Natural killer cell treated with Interleukin-12 subunit alpha and Interleukin-12 subunit beta and Interleukin-15 and Interleukin-18, amount 100 ng/mL, for 72 hours (primary cell): ENCODE results near the gene VMP1. TPM values are rescaled to one million over a fixed set of nuclear protein-coding genes. Genes with fewer than 3 reads are reported as not detected.
"Not testable (repeated sequence)": the region's sequence is repeated elsewhere in the genome, so short reads cannot be mapped to it uniquely, and the experiment has no call there.

Source experiments
- ATAC-seq, 2 donors: fragments of 150-1000 bp; cut with Tn5 transposase in 1 of 2; sonication (Bioruptor Pico), chemical (Tn5 transposase) in 1 of 2; 2 replicates each; pipeline ENCODE4 v1.10.0; 2021
- DNase-seq: peaks from one replicate; pipeline ENCODE4 v3.0.0; 2022; ENCODE audit warnings: low spot score
- H3K27ac Mint-ChIP-seq, 2 donors: 1 replicate in 1 of 2; 2 replicates in 1 of 2; pipeline ENCODE4 v1.8.0; 2022; ENCODE audit warnings: mixed read lengths in 2 of 2, mild to moderate bottlenecking in 1 of 2, moderate library complexity in 1 of 2
- H3K27me3 Mint-ChIP-seq, 2 donors: 1 replicate in 1 of 2; 2 replicates in 1 of 2; pipeline ENCODE4 v1.8.0; 2022; ENCODE audit warnings: mixed read lengths in 2 of 2
- H3K36me3 Mint-ChIP-seq: one replicate; pipeline ENCODE4 v1.8.0; 2022; ENCODE audit warnings: mixed read lengths
- H3K4me1 Mint-ChIP-seq, 2 donors: 1 replicate in 1 of 2; 2 replicates in 1 of 2; pipeline ENCODE4 v1.8.0; 2022; ENCODE audit warnings: low read depth in 2 of 2, mixed read lengths in 2 of 2, mild to moderate bottlenecking in 1 of 2
- H3K4me3 Mint-ChIP-seq: one replicate; pipeline ENCODE4 v1.8.0; 2022; ENCODE audit warnings: mixed read lengths
- H3K9me3 Mint-ChIP-seq: 2 replicates; pipeline ENCODE4 v1.8.0; 2022; ENCODE audit warnings: mixed read lengths
- total RNA-seq, 2 donors: library from RNA; stranded (reverse); gene quantifications; one replicate each; pipeline ENCODE4 v1.2.3, GENCODE V29; 2022

The VMP1 gene
- total RNA-seq, 2 donors from 2014 or later: 225 to 292 TPM

DNA sequence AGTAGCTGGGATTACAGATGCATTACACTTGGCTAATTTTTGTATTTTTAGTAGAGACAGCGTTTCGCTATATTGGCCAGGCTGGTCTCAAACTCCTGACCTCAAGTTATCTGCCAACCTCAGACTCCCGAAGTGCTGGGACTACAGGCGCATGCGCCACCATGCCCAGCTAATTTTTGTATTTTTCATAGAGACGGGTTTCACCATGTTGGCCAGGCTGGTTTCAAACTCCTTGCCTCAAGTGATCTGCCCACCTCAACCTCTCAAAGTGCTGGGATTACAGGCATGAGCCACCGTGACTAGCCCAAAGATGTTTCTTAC lies 145.4 kb downstream of the VMP1 start:
- H3K27me3 Mint-ChIP-seq, ATAC-seq, DNase-seq, H3K9me3 Mint-ChIP-seq, H3K36me3 Mint-ChIP-seq: not testable (repeated sequence)
- peaks cover 36 to 41% of the 10 kb centered on the region in 2 donors for H3K4me1 Mint-ChIP-seq
- H3K27ac Mint-ChIP-seq: peak overlapping the region; percentile 74 to 82
- peak overlapping the region; percentile 37 for H3K4me3 Mint-ChIP-seq

DNA sequence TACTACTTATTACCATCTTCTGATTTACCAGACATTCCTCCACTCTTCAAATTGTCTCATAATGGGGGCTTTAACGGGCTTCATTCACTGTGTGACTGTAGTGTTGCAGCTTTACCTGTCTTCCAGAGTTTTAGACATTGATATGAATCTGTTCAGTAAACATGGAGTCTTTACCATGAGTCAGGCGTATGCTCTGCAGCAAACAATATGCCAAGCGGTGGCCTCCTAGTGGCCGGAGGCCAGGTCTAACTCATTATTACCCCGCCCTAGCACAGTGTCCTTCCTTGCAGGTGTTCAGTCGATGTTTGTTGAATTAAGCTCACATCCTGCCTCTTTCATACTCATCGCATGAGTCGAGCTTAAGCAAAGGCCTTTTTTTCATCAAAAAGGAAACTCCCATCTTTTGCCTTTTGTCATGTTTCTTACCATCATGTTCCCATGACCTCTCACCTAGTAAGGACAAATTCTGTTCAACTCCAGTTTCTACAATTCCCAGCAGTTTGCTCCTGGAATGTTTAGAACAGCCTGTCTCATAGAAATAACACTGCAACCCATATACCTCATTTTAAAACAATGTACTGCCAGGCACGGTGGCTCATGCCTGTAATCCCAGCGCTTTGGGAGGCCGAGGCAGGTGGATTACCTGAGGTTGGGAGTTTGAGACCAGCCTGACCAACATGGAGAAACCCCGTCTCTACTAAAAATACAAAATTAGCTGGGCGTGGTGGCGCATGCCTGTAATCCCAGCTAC lies 145.9 kb downstream of the VMP1 start:
- Mint-ChIP-seq H3K4me3 (peak overlapping the region; percentile 37), H3K9me3 (no peaks in the 10 kb centered on the region), H3K27ac (peak overlapping the region; percentile 74 to 82), H3K27me3 (no peaks in the 10 kb centered on the region), H3K4me1 (peaks cover 34 to 39% of the 10 kb centered on the region in 2 donors), H3K36me3 (peaks cover 5% of the 10 kb centered on the region)
- peak in 1 of 2 donors; percentile 55 for ATAC-seq
- no peak for DNase-seq

DNA sequence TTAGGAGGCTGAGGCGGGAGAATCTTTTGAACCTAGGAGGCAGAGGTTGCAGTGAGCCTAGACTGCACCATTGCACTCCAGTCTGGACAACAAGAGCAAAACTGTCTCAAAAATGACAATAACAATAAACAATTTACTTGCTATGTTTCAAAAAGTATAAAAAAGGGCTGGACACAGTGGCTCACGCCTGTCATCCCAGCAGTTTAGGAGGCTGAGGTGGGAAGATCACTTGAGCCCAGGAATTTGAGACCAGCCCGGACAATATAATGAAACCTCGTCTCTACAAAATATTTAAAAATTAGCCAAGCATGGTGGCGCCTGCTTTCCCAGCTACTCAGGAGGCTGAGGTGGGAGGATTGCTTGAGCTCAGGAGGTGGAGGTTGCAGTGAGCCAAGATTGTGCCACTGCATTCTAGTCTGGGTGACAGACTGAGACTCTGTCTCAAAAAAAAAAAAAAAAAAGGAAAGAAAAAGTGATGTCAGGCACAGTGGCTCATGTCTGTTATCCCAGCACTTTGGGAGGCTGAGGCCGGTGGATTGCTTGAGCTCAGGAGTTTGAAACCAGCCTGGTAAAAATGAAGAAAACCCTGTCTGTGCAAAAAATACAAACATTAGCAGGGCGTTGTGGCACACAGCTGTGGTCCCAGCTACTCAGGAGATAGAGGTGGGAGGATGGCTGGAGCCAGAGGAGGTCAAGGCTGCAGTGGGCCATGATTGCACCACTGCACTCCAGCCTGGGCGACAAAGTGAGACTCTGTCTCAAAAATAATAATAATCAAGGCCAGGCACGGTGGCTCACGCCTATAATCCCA lies 146.7 kb downstream of the VMP1 start:
- H3K27me3 Mint-ChIP-seq, ATAC-seq, DNase-seq, H3K4me3 Mint-ChIP-seq, H3K36me3 Mint-ChIP-seq, H3K9me3 Mint-ChIP-seq: not testable (repeated sequence)
- Mint-ChIP-seq H3K4me1 (peaks cover 26 to 33% of the 10 kb centered on the region in 2 donors), H3K27ac (peak overlapping the region; percentile 74 to 82)

DNA sequence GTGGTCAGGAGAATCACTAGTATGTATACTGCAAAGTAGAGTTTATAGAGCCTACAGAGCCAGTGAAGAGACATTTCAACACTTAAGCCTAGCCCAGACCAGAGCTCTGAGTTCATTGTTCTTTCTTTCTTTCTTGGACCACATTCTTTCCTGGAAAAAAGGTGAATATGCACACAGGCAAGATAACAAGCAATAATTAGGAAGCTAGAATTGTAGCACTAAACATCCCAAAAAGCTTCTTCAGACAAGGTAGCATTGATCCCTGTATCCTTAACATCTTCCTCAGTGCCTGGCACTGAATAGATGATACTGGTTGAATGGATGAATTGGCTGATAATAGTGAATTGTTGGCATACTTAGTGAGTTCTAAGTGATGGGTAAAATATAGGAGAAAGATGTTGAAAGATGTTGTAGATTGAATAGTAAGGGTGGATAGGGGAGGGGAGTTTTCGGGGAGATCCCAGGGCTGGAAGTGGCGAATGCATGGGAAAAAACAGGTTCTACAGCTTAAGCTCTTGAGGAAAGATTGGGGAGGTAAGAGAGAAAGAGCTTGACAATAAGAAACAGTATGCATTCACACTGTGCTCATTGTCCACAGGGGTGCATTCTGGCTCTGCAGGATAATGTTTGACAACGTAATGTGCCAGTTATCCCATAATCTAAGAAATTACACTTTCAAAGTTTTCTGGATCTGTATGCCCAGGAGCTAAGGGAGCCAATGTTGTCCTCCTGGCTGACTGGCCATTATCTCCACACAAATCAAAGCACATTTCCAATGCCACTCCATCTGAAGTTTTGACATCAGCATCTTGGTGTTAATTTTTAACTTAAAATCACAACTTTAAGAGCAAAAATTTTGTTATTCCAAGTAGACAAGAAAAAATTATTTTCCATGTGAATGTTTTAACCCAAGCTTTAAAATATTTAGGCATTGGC lies 149.7 kb downstream of the VMP1 start:
- DNase-seq: no peak
- Mint-ChIP-seq H3K36me3 (peaks cover 5% of the 10 kb centered on the region), H3K4me1 (peaks cover 20 to 21% of the 10 kb centered on the region in 2 donors), H3K27ac (peak overlapping the region; percentile 17 to 50), H3K9me3 (no peaks in the 10 kb centered on the region), H3K4me3 (no peak overlapping the region), H3K27me3 (no peaks in the 10 kb centered on the region)
- no peak for ATAC-seq

DNA sequence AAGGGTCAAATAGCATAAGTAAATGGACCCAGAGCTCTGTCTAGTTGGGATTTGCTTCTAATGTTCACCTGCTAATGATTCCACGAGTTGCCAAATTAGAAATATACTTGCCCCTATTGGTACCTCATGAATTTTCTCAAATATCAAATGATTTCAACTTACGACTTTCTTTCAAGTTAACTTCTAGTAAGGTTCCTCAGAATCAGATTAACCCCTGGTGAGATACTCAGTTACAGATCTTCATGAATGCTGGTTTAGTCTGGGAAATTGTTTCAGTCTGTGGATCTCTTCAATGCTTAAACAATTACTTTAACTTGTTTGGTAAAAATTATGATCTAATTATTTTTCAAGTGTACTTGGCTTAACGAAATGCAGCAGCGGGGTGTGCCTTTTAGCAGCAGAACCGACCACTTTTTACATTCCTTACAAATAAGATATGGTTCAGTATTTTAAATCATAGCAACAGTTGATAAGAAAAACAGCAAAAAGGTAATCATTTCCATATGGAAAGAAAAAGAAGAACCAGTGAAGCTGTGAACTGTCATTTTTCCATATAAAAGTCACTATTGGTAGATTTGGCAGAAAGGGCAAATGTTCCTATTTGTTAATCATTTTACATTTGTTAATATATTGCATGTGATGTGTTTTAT lies 150.8 kb downstream of the VMP1 start:
- H3K4me1 Mint-ChIP-seq: peaks cover 15% of the 10 kb centered on the region in 2 donors
- no peak for DNase-seq
- no peak overlapping the region for H3K4me3 Mint-ChIP-seq
- ATAC-seq: no peak
- no peaks in the 10 kb centered on the region for H3K9me3 Mint-ChIP-seq
- H3K27ac Mint-ChIP-seq: peak overlapping the region in 1 of 2 donors; percentile 50
- peaks cover 2% of the 10 kb centered on the region for H3K36me3 Mint-ChIP-seq
- H3K27me3 Mint-ChIP-seq: no peaks in the 10 kb centered on the region

DNA sequence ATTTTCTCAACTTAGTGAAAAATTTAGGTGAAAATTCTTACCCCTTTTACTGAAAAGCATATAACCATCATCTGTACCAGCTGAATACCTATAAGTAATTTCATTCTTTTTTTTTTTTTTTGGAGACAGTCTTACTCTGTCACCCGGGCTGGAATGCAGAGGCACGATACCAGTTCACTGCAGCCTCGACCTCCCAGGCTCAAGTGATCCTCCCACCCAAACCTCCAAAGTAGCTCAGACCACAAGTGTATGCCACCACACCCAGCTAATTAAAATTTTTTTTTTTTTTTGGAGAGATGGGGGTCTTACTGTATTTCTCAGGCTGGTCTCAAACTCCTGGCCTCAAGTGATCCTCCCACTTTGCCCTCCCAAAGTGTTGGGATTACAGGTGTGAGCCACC lies 151.5 kb downstream of the VMP1 start:
- H3K4me1 Mint-ChIP-seq: peaks cover 11% of the 10 kb centered on the region in 2 donors
- H3K4me3 Mint-ChIP-seq: no peak overlapping the region
- no peaks in the 10 kb centered on the region for H3K36me3 Mint-ChIP-seq
- no peaks in the 10 kb centered on the region for H3K9me3 Mint-ChIP-seq
- peak overlapping the region; percentile 28 to 50 for H3K27ac Mint-ChIP-seq
- ATAC-seq: no peak
- no peak for DNase-seq
- H3K27me3 Mint-ChIP-seq: no peaks in the 10 kb centered on the region

DNA sequence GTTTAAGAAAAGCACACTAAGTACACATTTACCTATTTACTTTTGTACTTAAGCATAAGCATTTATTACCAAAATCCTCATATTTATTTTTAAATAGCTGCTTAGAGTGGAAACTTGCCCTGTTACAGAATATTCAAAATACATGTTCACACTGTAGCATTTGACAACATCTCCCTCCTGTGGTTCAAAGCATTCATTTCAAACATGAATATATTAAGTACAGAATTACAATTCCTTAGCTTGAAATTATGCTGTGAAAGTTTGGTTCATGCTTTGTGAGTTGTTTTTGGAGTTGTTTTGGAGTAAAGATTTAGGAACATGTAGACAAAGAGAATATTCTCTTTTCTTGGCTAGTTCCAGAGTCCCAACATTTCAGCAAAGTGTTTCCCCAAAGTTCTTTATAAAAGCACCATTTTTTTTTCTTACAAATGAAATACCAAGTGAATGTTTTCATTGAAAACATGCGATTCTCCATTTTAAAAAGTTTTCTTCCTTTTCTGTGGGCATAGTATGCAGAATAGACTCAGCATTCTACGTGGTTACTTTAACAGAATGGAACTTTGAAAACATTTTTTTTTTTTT lies 152.1 kb downstream of the VMP1 start:
- no peak for DNase-seq
- Mint-ChIP-seq H3K27me3 (no peaks in the 10 kb centered on the region), H3K9me3 (no peaks in the 10 kb centered on the region), H3K27ac (peak overlapping the region; percentile 28 to 50), H3K4me3 (no peak overlapping the region), H3K4me1 (peaks cover 11% of the 10 kb centered on the region in 2 donors), H3K36me3 (no peaks in the 10 kb centered on the region)
- ATAC-seq: peak; percentile 62 to 69

DNA sequence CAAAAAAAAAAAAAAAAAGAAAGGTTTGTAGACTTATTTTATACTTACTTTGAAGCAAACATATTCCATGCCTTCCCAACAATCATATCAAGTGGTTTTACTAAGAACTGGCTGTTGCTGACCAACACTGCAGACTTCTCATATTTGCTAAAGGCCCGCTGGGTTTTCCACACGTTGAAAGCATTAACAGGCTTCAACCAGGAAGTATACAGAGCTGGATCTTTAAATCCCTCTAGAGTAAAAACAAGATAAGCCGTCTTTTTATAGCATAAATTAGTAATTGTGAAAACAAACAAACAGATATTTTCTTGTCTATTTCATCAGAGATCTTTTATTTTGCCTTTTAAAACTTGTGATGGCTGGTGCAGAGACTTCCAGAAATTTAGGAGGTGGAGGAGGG lies 156.2 kb downstream of the VMP1 start:
- DNase-seq (no peak), ATAC-seq (no peak)
- Mint-ChIP-seq H3K4me3 (no peak overlapping the region), H3K27ac (no peak overlapping the region), H3K9me3 (no peaks in the 10 kb centered on the region), H3K27me3 (no peaks in the 10 kb centered on the region), H3K4me1 (no peaks in the 10 kb centered on the region), H3K36me3 (no peaks in the 10 kb centered on the region)

DNA sequence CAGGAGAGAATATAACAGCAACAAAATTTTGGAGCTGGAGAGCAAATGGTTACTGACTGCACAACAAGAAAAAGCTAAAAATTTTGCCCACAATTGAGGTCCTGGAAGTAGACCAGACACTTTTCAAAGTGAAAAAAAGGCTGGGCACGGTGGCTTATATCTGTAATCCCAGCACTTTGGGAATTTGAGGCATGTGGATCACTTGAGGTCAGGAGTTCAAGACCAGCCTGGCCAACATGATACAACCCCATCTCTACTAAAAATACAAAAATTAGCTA lies 162.4 kb downstream of the VMP1 start:
- ATAC-seq (no peak), DNase-seq (no peak)
- no peaks in the 10 kb centered on the region for H3K27me3 Mint-ChIP-seq
- H3K4me1 Mint-ChIP-seq: no peaks in the 10 kb centered on the region
- H3K9me3 Mint-ChIP-seq: no peaks in the 10 kb centered on the region
- no peak overlapping the region for H3K27ac Mint-ChIP-seq
- peaks cover 6% of the 10 kb centered on the region for H3K36me3 Mint-ChIP-seq
- H3K4me3 Mint-ChIP-seq: no peak overlapping the region

DNA sequence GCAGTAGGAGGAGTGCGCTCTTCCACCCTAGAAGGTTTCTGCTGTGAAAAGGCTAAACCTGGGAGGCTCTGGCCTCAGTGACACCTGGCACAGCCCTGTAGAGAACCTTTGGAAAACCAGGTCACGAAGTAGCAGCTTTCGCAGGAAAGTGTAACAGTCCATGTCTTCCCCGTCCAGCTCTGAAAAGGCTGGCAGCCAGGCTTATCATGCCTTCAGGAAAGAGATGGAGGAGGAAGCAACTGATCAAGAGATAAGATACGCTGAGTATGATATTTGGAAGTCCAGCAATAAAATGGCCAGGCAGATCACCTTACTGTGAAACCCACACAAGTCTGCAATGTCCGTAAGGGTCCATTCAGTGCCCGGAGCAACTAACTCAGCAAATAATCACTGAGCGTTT lies 163.0 kb downstream of the VMP1 start:
- Mint-ChIP-seq H3K27ac (no peak overlapping the region), H3K4me1 (no peaks in the 10 kb centered on the region), H3K36me3 (peaks cover 6% of the 10 kb centered on the region), H3K9me3 (no peaks in the 10 kb centered on the region), H3K27me3 (no peaks in the 10 kb centered on the region), H3K4me3 (no peak overlapping the region)
- no peak for ATAC-seq
- DNase-seq: no peak

DNA sequence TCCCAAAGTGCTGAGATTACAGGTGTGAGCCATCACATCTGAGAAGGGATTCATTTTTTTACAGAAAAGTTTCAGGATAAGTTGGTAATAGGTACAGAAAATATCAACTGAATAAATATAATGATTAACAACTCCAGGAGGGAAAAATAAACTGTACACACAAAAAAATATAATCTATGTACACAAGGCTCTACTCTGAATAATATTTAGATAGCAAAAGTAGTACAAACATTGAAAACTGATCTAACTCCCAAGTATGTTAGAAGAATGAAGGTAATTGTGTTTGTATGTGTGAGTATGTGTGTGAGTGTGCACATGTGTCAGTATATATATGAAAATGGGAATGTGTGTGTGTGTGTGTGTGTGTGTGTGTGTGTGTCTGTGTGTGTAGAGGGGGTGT lies 164.9 kb downstream of the VMP1 start:
- peaks cover 0 to 2% of the 10 kb centered on the region in 2 donors for H3K4me1 Mint-ChIP-seq
- no peaks in the 10 kb centered on the region for H3K9me3 Mint-ChIP-seq
- DNase-seq: no peak
- H3K27ac Mint-ChIP-seq: peak overlapping the region in 1 of 2 donors; percentile 58
- H3K36me3 Mint-ChIP-seq: peaks cover 9% of the 10 kb centered on the region
- no peak for ATAC-seq
- H3K27me3 Mint-ChIP-seq: no peaks in the 10 kb centered on the region
- no peak overlapping the region for H3K4me3 Mint-ChIP-seq

DNA sequence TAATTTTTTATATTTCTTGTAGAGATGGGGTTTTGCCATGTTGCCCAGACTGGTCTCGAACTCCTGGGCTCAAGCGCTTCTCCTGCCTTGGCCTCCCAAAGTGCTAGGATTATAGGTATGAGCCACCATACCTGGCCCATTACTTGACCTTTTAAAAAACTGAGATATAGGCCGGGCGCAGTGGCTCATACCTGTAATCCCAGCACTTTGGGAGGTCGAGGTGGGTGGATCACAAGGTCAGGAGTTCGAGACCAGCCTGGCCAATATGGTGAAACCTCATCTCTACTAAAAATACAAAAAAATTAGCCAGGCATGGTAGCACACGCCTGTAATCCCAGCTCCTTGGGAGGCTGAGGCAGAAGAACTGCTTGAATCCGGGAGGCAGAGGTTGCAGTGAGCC lies 166.0 kb downstream of the VMP1 start:
- H3K4me1 Mint-ChIP-seq, H3K27ac Mint-ChIP-seq, H3K27me3 Mint-ChIP-seq, H3K9me3 Mint-ChIP-seq, DNase-seq, H3K4me3 Mint-ChIP-seq, ATAC-seq: not testable (repeated sequence)
- H3K36me3 Mint-ChIP-seq: peaks cover 17% of the 10 kb centered on the region

DNA sequence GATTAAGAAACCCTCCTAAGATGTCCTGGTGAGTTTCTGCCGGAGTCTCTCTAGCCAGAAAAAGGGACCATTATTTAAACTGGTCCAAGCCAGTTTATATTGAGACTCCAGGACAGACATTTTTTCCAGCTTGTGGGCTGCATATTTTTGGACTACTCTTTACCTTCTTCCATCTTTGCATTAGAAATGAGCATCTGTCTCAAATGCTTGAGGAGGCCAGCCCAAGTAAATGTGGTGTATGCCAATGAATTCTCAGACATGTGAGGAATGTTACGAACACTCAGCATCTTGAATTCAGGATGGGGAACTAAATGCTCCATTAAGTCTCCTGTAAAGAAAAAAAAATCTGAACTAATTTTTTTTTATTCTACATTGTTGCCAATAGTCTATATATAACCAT lies 166.9 kb downstream of the VMP1 start:
- H3K9me3 Mint-ChIP-seq: no peaks in the 10 kb centered on the region
- H3K27ac Mint-ChIP-seq: no peak overlapping the region

More for the DNA sequence above, 166.9 kb downstream of the VMP1 start:
- DNase-seq (no peak), ATAC-seq (no peak)
- Mint-ChIP-seq H3K36me3 (peaks cover 17% of the 10 kb centered on the region), H3K4me1 (peaks cover 0 to 2% of the 10 kb centered on the region in 2 donors), H3K27me3 (no peaks in the 10 kb centered on the region), H3K4me3 (no peak overlapping the region)
